ENCODE results near the gene FAM219A. TPM values are rescaled to one million over a fixed set of nuclear protein-coding genes. Genes with fewer than 3 reads are reported as not detected.
"Not testable (repeated sequence)": the region's sequence is repeated elsewhere in the genome, so short reads cannot be mapped to it uniquely, and the experiment has no call there.

FAM219A gene
- total RNA-seq, 1 donor from 2014 or later, result 22.9 TPM

DNA sequence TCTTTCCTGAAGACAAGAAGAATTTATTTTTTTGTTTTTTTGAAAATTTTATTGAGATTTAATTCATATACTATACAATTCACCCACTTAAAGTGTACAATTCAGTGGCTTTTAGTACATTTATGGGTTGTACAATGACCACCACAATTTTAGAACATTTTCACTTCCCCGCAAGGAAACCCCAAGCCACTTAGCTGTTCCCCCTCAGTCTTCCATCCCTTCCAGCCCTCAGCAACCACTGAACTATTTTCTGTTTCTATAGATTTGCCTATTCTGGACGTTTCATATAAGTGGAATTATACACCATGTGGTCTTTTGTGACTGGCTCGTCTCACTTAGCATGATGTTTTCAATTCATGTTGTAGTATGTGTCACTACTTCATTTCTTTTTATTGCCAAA lies 28.2 kb upstream of the FAM219A start:
- Histone ChIP-seq H3K27ac (replicated peaks) (no peak overlapping the region), H3K4me3 (no peak overlapping the region), H3K9me3 (replicated peaks) (no peaks in the 10 kb centered on the region), H3K27me3 (ENCODE audit: low read depth) (peaks cover 25% of the 10 kb centered on the region), H3K36me3 (no peaks in the 10 kb centered on the region), H3K4me1 (no peaks in the 10 kb centered on the region)
- TF ChIP-seq, protein P1, sequence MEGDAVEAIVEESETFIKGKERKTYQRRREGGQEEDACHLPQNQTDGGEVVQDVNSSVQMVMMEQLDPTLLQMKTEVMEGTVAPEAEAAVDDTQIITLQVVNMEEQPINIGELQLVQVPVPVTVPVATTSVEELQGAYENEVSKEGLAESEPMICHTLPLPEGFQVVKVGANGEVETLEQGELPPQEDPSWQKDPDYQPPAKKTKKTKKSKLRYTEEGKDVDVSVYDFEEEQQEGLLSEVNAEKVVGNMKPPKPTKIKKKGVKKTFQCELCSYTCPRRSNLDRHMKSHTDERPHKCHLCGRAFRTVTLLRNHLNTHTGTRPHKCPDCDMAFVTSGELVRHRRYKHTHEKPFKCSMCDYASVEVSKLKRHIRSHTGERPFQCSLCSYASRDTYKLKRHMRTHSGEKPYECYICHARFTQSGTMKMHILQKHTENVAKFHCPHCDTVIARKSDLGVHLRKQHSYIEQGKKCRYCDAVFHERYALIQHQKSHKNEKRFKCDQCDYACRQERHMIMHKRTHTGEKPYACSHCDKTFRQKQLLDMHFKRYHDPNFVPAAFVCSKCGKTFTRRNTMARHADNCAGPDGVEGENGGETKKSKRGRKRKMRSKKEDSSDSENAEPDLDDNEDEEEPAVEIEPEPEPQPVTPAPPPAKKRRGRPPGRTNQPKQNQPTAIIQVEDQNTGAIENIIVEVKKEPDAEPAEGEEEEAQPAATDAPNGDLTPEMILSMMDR (IDR thresholded peaks at IDR 0.05; ENCODE audit: borderline replicate concordance), result no peak
- no peak for DNase-seq
- intact Hi-C loops (cut with micrococcal nuclease), result no loop called here

DNA sequence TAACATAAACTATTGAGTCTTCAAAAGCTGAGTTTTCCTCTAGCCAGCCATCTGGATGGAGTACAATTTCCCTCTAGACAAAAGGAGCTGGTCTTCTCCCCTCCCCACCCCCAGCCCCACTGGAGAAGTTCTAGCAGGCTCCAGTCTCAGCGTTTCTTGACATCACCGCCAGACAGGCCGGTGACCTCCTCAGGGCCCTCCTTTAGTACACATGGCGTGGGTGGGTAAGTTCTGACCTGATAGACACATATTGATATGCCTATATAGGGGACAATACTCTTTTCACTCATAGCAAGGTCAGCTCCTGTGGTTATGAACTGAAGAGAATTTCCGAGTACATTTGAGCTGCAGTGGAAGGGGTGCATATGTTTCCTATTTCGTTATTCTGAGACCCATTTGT lies 27.5 kb upstream of the FAM219A start:
- TF ChIP-seq, protein P1 (IDR thresholded peaks at IDR 0.05; ENCODE audit: borderline replicate concordance), result no peak
- DNase-seq, result no peak

DNA sequence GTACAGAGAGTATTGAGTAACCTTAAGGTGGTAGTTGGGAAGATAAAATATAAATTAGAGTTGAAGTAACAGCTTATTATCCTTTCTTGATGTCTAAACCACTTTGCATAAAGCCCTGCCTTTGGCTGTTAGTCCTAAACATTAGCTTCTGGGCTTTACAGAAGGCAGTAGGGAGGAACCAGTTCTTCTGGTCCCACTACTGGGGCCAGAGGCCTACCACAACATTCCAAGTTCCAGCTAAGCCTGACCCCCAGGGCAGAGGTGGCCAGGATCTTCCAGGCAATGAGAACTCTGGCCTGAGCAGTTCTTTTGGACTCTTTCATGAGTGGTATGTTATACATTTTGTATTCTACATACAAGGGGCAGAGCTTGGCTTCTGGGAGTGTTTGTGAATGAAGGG lies 26.3 kb upstream of the FAM219A start:
- no peak for DNase-seq
- TF ChIP-seq, protein P1 (IDR thresholded peaks at IDR 0.05; ENCODE audit: borderline replicate concordance), result no peak
- Histone ChIP-seq H3K27ac (replicated peaks) (no peak overlapping the region), H3K4me1 (no peaks in the 10 kb centered on the region), H3K4me3 (no peak overlapping the region), H3K36me3 (no peaks in the 10 kb centered on the region), H3K27me3 (ENCODE audit: low read depth) (peaks cover 11% of the 10 kb centered on the region), H3K9me3 (replicated peaks) (no peaks in the 10 kb centered on the region)
- intact Hi-C loops (cut with micrococcal nuclease), result no loop called here

More for the DNA sequence above, 27.5 kb upstream of the FAM219A start:
- H3K4me3 ChIP-seq, result no peak overlapping the region
- no peak overlapping the region for H3K27ac ChIP-seq (replicated peaks)
- H3K9me3 ChIP-seq (replicated peaks), result no peaks in the 10 kb centered on the region
- peaks cover 21% of the 10 kb centered on the region for H3K27me3 ChIP-seq (ENCODE audit: low read depth)
- intact Hi-C loops (cut with micrococcal nuclease), result no loop called here
- no peaks in the 10 kb centered on the region for H3K4me1 ChIP-seq
- H3K36me3 ChIP-seq, result no peaks in the 10 kb centered on the region

DNA sequence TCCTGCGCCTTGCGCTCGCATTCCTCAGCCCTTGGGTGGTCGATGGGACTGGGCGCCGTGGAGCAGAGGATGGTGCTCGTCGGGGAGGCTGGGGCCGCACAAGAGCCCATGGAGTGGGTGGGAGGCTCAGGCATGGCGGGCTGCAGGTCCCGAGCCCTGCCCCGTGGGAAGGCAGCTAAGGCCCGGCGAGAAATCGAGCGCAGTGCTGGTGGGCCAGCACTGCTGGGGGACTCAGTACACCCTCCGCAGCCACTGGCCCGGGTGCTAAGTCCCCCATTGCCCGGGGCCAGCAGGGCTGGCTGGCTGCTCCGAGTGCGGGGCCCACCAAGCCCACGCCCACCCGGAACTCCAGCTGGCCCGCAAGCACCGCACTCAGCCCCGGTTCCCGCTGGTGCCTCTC lies 24.4 kb upstream of the FAM219A start:
- intact Hi-C loops (cut with micrococcal nuclease); H3K9me3 ChIP-seq (replicated peaks); H3K36me3 ChIP-seq; DNase-seq; H3K27ac ChIP-seq (replicated peaks); H3K27me3 ChIP-seq (ENCODE audit: low read depth); H3K4me1 ChIP-seq; H3K4me3 ChIP-seq: not testable (repeated sequence)

DNA sequence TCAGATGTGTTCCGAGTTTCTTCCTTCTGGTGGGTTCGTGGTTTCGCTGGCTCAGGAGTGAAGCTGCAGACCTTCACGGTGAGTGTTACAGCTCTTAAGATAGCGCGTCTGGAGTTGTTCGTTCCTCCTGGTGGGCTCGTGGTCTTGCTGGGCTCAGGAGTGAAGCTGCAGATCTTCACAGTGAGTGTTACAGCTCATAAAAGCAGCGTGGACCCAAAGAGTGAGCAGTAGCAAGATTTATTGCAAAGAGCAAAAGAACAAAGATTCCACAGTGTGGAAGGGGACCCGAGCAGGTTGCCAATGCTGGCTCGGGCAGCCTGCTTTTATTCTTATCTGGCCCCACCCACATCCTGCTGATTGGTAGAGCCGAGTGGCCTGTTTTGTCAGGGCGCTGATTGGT lies 23.2 kb upstream of the FAM219A start:
- H3K36me3 ChIP-seq; H3K4me3 ChIP-seq; H3K9me3 ChIP-seq (replicated peaks); H3K27me3 ChIP-seq (ENCODE audit: low read depth); H3K27ac ChIP-seq (replicated peaks); DNase-seq; H3K4me1 ChIP-seq; intact Hi-C loops (cut with micrococcal nuclease): not testable (repeated sequence)

DNA sequence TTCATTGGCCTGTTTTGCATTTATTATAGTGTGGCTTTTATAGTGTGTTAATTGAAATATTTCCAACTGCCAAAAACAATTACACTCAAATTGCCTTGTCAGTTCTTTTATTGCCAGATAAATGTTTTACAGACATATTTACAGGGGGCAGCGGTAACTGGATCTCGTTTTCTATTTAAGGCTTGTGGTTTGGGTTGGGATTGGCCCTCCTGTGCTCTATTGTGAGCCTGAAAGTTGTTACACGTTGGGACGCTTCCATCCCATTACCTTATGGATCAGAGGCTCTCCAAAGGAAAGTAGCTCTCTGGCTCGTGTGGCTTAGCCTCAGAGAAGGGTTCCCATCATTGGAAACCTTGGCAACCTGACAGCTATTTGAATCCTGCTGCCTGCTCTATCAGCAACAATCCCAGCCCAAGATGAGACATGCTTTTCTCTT lies 21.1 kb upstream of the FAM219A start:
- TF ChIP-seq, protein P1 (IDR thresholded peaks at IDR 0.05; ENCODE audit: borderline replicate concordance), result no peak
- no peak for DNase-seq
- no peaks in the 10 kb centered on the region for H3K4me1 ChIP-seq
- H3K36me3 ChIP-seq, result no peaks in the 10 kb centered on the region
- H3K27ac ChIP-seq (replicated peaks), result no peak overlapping the region
- intact Hi-C loops (cut with micrococcal nuclease), result no loop called here
- no peak overlapping the region for H3K4me3 ChIP-seq
- H3K9me3 ChIP-seq (replicated peaks), result no peaks in the 10 kb centered on the region
- H3K27me3 ChIP-seq (ENCODE audit: low read depth), result no peaks in the 10 kb centered on the region

DNA sequence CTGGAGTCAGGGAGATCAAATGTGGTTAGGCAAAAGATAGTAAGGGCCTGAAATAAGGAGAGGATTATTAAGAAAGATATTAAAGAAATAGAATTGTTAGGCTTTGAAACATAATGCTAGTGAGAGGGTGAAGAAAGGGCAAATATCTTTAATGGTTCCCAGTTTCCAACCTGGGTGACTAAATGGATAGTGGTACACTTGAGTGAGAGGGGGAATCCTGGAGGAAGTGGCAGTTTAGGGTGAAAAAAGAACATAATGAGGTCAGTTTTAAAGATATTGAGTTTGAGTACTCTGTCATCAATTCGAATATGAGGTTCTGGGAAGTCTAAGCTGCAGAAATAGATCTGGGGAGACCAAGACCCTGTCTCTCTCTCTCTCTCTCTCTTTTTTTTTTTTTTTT lies 19.2 kb upstream of the FAM219A start:
- TF ChIP-seq, protein P1 (IDR thresholded peaks at IDR 0.05; ENCODE audit: borderline replicate concordance), result no peak
- Histone ChIP-seq H3K36me3 (no peaks in the 10 kb centered on the region), H3K4me1 (no peaks in the 10 kb centered on the region), H3K27ac (replicated peaks) (no peak overlapping the region), H3K27me3 (ENCODE audit: low read depth) (no peaks in the 10 kb centered on the region), H3K4me3 (no peak overlapping the region), H3K9me3 (replicated peaks) (no peaks in the 10 kb centered on the region)
- intact Hi-C loops (cut with micrococcal nuclease), result no loop called here
- no peak for DNase-seq
